Esophagus squamous epithelium (tissue), 4 donors: ENCODE measurements around the gene IL18BP.

Experiments used
- POLR2A ChIP-seq, 4 donors: fragments of 450-650 bp; IDR thresholded peaks; one replicate each; pipeline ENCODE4 v1.6.1; 2017; ENCODE audit warnings: antibody characterized with exemption in 4 of 4, mild to moderate bottlenecking in 4 of 4, moderate library complexity in 3 of 4
- TF ChIP-seq, protein P1 (sequence below), 6 experiments: fragments of 450-650 bp in 4 of 6; fragments of 200-600 bp in 2 of 6; sonication (generic) in 2 of 6; IDR thresholded peaks; one replicate each; pipeline ENCODE4 v1.5.1; 2016 to 2019; ENCODE audit warnings: antibody characterized with exemption in 6 of 6, mild to moderate bottlenecking in 4 of 6, moderate library complexity in 4 of 6

DNA sequence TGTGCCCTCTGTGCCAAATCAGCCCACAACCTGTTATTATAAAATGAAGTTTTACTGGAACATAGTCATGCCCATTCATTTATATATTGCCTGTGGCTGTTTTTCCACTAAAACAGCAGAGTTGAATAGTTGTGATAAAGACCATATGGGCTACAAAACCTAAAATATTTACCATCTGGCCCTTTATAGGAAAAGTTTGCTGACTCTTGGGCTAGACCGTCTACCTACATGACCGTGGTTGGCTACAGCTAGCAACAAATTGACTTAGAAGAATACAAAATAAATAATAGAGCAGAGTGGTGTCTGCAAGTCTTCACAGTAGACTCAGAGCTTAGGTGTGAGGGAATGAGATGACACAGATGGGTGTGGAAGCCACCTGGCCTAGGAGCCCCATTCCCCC, 11.2 kb upstream of the IL18BP start:
- TF ChIP-seq POLR2A (IDR thresholded peaks at IDR 0.05), result no peak
- TF ChIP-seq, protein P1, sequence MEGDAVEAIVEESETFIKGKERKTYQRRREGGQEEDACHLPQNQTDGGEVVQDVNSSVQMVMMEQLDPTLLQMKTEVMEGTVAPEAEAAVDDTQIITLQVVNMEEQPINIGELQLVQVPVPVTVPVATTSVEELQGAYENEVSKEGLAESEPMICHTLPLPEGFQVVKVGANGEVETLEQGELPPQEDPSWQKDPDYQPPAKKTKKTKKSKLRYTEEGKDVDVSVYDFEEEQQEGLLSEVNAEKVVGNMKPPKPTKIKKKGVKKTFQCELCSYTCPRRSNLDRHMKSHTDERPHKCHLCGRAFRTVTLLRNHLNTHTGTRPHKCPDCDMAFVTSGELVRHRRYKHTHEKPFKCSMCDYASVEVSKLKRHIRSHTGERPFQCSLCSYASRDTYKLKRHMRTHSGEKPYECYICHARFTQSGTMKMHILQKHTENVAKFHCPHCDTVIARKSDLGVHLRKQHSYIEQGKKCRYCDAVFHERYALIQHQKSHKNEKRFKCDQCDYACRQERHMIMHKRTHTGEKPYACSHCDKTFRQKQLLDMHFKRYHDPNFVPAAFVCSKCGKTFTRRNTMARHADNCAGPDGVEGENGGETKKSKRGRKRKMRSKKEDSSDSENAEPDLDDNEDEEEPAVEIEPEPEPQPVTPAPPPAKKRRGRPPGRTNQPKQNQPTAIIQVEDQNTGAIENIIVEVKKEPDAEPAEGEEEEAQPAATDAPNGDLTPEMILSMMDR (IDR thresholded peaks at IDR 0.05), result no peak
